Fibroblast of pulmonary artery (primary cell): Measurements from ENCODE around the gene CILP2.

Experiments
- DNase-seq: peaks from one replicate; pipeline ENCODE4 v3.0.0-alpha.2; 2010; ENCODE audit warnings: low read depth
- H3K4me3 ChIP-seq: replicated peaks from 2 replicates; pipeline ENCODE4 v1.5.1; 2011; ENCODE audit warnings: low read depth, mild to moderate bottlenecking, control low read depth, low read length, moderate library complexity
- TF ChIP-seq, protein P1 (sequence below): IDR thresholded peaks from 2 replicates; pipeline ENCODE4 v1.5.1; 2011; ENCODE audit warnings: mild to moderate bottlenecking, control low read depth, low read length, inconsistent platforms; ENCODE audit errors: missing control alignments

CILP2 gene

DNA sequence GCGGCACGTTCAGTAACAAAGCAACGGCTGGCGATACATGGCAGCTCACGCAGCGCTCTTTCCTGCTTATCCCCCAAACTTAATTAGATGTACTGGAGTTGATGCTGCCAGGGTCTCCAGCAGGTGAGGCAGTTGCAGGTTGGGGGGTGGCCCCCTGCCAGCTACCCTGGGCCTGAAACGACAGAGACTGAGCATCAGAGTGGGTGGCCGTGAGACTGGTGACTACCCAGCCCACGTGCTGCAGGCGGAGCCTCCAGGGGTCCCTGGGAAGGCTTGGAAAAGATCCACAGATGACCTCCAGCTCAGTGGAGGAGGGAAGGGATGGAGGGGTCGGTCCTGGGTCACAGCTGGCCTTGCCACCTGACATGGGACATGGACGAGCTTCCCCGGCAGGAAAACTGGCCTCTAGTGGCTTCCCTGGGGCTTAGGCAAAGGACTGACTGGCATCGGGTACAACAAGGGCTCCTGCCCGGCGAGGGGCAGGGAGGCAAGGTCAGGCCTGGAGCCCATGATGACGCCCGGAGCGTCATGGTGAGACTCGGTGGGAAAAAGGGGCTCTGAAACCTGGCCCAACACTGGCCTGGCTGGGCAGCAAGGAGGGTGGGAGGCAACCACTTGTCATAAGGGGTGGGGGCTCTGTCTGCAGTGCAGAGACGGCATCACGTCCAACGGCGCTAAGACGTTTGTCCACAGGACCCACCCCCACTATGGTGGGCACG lies 24.0 kb downstream of the CILP2 start:
- DNase-seq: no peak
- TF ChIP-seq, protein P1, sequence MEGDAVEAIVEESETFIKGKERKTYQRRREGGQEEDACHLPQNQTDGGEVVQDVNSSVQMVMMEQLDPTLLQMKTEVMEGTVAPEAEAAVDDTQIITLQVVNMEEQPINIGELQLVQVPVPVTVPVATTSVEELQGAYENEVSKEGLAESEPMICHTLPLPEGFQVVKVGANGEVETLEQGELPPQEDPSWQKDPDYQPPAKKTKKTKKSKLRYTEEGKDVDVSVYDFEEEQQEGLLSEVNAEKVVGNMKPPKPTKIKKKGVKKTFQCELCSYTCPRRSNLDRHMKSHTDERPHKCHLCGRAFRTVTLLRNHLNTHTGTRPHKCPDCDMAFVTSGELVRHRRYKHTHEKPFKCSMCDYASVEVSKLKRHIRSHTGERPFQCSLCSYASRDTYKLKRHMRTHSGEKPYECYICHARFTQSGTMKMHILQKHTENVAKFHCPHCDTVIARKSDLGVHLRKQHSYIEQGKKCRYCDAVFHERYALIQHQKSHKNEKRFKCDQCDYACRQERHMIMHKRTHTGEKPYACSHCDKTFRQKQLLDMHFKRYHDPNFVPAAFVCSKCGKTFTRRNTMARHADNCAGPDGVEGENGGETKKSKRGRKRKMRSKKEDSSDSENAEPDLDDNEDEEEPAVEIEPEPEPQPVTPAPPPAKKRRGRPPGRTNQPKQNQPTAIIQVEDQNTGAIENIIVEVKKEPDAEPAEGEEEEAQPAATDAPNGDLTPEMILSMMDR: no peak
- H3K4me3 ChIP-seq: no peak overlapping the region

DNA sequence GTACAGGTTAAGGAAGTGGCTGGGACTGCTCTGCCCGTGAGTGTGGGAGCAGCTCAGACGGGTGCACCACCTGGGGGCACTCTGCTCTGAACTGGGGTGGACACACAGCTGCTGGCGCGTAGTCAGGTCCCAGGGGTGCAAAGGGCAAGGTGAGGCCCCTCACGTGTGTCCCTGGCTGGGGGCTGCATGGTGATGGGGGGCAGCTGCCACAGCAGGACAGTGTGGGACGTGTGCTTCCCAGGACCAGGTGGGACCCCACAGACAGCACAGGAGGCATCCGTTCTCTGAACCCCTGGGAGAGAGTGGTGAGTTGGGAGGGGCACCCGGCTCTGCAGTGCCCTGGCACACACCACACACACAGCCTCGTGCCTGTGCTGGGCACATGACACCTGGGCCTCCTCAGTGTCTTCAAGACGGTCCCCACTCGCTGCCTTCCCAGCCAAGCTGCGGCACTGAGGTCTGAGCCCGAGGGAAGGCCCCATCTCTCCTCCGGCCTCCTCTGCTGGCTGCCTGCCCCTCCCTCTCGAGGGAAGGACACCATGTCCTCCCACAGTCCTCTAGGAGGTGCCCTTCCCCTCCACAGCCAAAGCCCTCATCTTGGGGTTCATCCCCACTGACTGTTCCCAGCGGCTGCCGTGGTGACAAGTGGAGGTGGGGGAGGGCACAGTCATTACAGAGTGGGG lies 24.7 kb downstream of the CILP2 start:
- TF ChIP-seq, protein P1: no peak
- DNase-seq: no peak
- H3K4me3 ChIP-seq: no peak overlapping the region

DNA sequence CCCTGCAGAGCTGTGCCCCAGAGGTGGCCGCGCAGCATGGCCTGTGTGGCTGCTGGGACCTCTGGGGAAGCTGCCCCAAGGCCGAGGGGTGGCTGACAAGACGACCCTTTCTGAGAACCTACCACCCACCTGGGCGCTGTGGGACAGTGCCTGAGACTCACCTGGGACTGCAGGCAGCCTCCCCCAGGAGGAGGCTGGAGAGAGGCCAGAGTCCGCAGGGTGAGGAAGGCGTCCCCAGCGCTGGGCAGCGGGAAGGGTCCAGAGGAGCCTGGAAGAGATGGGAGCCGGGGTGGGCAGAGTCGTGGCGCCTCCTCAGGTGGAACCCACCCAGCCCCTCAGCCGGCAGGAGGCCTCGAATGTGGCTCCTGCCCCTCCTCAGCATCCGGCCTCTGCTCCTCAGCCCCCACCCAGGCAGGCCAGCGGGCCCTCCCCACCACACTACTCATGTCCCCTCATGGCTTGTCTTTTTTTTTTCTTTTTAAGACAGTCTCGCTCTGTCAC lies 25.3 kb downstream of the CILP2 start:
- DNase-seq: no peak
- no peak overlapping the region for H3K4me3 ChIP-seq
- TF ChIP-seq, protein P1: no peak

DNA sequence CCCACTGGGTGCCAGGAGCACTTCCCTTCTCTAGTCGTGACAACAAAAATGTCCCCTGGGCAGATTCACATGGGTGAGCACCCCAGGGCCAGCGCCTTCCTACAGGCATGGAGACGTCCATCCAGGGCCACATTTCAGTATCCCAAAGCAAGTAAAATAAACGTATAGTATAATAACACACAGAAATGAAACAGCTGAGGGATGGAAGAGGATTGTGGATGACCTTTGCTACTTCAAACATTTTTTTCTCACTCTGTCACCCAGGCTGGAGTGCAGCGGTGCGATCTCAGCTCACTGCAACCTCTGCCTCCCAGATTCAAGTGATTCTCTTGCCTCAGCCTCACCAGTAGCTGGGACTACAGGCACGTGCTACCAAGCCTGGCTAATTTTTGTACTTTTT lies 28.2 kb downstream of the CILP2 start:
- TF ChIP-seq, protein P1: no peak
- H3K4me3 ChIP-seq: no peak overlapping the region
- no peak for DNase-seq

DNA sequence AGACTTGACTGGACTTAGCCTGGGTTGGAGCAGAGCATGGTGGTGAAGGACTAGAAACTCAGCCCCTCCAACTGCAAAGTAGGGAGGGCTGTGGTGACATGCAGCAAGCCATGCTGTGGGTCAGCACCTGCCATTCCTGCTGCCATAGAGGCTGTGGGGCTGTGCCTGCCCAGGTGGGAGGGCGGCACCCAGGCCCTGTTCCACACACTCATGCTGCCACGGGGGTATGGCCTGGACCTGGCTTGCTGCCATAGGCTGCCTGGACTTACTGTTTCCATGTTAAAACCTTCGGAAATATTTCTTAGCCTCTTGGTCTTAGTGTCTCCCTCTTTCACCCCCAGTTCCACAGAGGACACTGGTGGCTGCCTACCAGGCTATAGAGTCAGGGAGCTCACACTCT lies 29.3 kb downstream of the CILP2 start:
- H3K4me3 ChIP-seq: no peak overlapping the region
- TF ChIP-seq, protein P1: no peak
- no peak for DNase-seq

DNA sequence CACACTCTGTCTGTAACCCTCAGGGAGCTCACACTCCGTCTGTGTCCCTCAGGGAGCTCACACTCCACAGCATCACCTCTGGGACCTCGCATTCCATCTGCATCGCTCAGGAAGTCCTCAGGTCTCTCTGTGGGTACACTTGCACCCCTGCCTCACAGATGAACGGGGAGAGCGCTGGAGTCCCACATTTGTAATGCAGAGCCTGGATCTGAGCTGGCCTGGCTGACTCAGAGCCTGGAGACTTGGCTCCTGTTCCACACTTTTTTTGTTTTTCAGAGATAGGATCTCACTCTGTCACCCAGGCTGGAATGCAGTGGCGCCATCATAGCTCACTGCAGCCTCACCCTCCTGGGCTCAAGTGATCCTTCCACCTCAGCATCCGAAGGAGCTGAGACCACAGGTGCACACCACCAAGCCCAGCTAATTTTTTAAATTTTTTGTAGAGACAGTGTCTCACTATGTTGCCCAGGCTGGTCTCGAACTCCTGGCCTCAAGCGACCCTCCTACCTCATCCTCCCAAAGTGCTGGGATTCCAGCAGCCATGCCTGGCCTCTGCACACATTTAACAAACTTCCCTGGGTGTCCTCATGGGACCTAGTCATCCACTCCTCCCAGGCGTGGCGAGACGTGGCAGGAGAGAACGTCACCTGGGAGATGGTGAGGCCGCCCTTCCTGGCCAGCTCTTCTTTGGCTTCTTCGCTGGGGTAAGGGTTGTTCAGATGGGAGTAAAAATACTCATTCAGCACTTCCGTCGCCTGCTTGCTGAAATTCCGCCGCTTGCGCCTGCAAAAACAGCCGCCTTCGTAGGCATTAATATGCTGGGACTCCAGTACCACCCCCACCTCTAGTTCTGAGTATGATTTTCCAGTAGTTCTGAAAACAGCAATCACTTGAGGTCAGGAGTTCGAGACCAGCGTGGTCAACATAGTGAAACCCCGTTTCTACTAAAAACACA lies 31.0 kb downstream of the CILP2 start:
- peak; percentile 16 for DNase-seq
- TF ChIP-seq, protein P1: no peak
- H3K4me3 ChIP-seq: no peak overlapping the region
